Kidney (tissue), 14 donors: ENCODE data around the gene URM1. TPM values are rescaled to one million over a fixed set of nuclear protein-coding genes. Genes with fewer than 3 reads are reported as not detected.

Experiments used
- DNase-seq, 5 donors: peaks; one replicate each; pipeline ENCODE4 v3.0.0-alpha.2; 2013 to 2020
- FAIRE-seq: peaks from 2 replicates; lab custom pipeline; 2012; peaks lifted over from hg19 to GRCh38; lab: Jason Lieb, UNC
- H3K27ac ChIP-seq, 2 donors: one replicate each; pipeline ENCODE4 v1.7.0; 2013; ENCODE audit warnings: low read depth in 2 of 2, low read length in 2 of 2, inconsistent platforms in 1 of 2
- H3K27me3 ChIP-seq: one replicate; pipeline ENCODE4 v1.7.1; 2013; ENCODE audit warnings: low read length, inconsistent platforms; ENCODE audit not compliant: control insufficient read depth, insufficient read depth
- H3K36me3 ChIP-seq, 3 donors: one replicate each; pipeline versions ENCODE4 v1.7.0 to v1.7.1; 2013; ENCODE audit warnings: low read length in 3 of 3, control low read depth in 1 of 3, inconsistent platforms in 1 of 3; ENCODE audit not compliant: insufficient read depth in 3 of 3, control insufficient read depth in 2 of 3
- H3K4me1 ChIP-seq, 3 donors: one replicate each; pipeline versions ENCODE4 v1.7.0 to v1.7.1; 2013; ENCODE audit warnings: low read length in 3 of 3, inconsistent platforms in 1 of 3, low read depth in 1 of 3; ENCODE audit not compliant: control insufficient read depth in 2 of 3, insufficient read depth in 2 of 3
- H3K4me3 ChIP-seq, 3 donors: one replicate each; pipeline versions ENCODE4 v1.7.0 to v1.8.1; 2013; ENCODE audit warnings: low read length in 3 of 3, control low read depth in 1 of 3, inconsistent platforms in 1 of 3
- H3K9ac ChIP-seq, 3 donors: one replicate each; pipeline versions ENCODE4 v1.7.0 to v1.7.1; 2013; ENCODE audit warnings: low read length in 3 of 3, control low read depth in 1 of 3, inconsistent platforms in 1 of 3
- H3K9me3 ChIP-seq, 3 donors: one replicate each; pipeline versions ENCODE4 v1.7.0 to v1.7.1; 2013; ENCODE audit warnings: low read length in 3 of 3, control low read depth in 1 of 3, inconsistent platforms in 1 of 3; ENCODE audit not compliant: control insufficient read depth in 2 of 3, insufficient read depth in 1 of 3
- CTCF ChIP-seq: IDR thresholded peaks from 3 replicates; pipeline ENCODE4 v1.5.1; 2012; ENCODE audit warnings: mild to moderate bottlenecking, moderate library complexity, borderline replicate concordance; ENCODE audit not compliant: insufficient read depth; ENCODE audit errors: extremely low read depth
- intact Hi-C: fragments of 100-400 bp; cut with DNase I; formaldehyde crosslinking; loops from one replicate; pipeline ENCODE4 v1.11.1; 2022
- polyA plus RNA-seq: library from polyadenylated mRNA; stranded (reverse); fragments of 350-450 nt; fragmentation: Illumina TruSeq; extraction: RNeasy Lipid Tissue Mini Kit (QIAGEN cat#74804); gene quantifications from one replicate; pipeline ENCODE4 v1.2.3, GENCODE V29; 2014; ENCODE audit warnings: low read depth, low replicate concordance; ENCODE audit not compliant: insufficient read depth
- total RNA-seq: library from RNA; stranded (reverse); fragmentation: NEBNext Ultra II Directional; extraction: Animal tissue kit (Norgen Biotek cat#: 25700); gene quantifications from one replicate; pipeline ENCODE4 v1.2.1, GENCODE V29; 2021
- donor health status: control.
- donor health status: control.
- donor health status: control.
- donor health status: control.
- donor health status: control.
- donor health status: DM: yes; HTN: yes; CAD: no.
- donor health status: Normal renal cell carcinoma (clear cell type).

URM1 gene
- total and polyA plus RNA-seq, 2 donors from 2014 or later = 55.2 to 55.9 TPM

DNA sequence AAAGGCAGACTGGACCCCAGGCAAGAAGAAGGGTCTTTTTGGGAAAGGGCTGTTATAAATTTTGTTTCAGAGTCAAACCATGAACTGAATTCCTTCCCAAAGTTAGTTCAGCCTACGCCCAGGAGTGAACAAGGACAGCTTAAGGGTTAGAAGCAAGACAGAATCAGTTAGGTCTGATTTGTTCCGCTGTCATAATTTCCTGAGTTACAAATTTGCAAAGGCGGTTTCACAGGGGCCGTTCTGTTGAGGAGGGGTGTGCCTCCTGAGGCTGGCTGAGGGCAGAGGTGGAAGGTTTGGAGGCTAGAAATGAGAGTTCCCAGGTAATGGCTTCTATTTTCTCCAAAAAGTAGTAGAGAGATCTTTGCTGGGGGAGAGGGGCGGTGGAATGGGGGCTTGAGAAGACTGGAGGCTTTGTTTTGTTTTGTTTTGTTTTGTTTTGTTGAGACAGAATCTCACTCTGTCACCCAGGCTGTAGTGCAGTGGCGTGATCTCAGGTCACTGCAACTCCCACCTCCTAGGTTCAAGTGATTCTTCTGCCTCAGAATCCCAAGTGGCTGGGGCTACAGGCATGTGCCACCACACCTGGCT lies 45.4 kb downstream of the URM1 start:
- Histone ChIP-seq H3K27me3 (peaks cover 2% of the 10 kb centered on the region), H3K9me3 (no peaks in the 10 kb centered on the region), H3K9ac (no peak overlapping the region), H3K4me3 (no peak overlapping the region), H3K36me3 (no peaks in the 10 kb centered on the region), H3K27ac (no peak overlapping the region), H3K4me1 (peaks cover 0 to 12% (median 0%) of the 10 kb centered on the region in 3 donors)
- intact Hi-C loops = no loop called here
- DNase-seq = no peak
- no peak for FAIRE-seq
- no peak for TF ChIP-seq CTCF

DNA sequence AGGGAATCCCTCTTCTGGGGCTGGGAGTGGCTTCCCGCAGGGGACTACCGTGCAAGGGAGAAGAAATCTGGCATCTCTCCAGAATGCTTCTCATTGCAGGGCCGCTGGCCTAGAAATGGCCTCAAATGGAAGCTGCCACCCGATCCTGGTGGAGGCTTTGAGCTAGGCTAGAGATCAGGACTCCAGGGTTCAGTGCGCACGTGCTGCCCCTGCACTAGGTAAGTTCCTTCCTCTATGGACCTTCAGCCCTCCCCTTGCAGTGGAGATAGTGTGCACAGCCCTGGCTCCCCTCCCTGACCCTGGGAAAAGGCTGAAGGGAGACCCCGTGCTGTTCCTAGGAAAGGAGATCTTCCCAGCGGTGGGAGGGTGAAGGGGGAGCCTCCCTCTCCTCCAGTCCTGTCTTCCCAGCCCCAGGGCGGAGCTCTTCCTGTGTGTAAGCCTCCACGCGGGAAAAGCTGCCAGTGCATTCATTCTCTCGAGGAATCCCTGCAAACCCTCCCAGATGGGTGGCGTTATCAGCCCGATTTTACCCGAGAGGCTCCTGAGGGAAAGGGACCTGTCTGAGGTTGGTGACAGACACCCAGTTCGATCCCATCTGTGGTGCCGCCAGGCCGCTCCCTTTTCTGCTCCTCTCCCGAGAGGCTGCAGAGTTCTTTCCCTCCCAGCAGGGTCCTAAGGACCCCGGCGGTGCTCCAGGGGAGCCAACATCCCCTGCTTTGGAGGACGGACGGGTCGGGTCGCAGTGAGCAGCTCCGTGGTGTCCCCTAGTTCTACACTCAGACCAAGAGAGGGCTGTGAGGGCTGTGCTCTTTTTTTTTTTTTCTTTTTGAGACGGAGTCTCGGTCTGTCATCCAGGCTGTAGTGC lies 48.1 kb downstream of the URM1 start:
- FAIRE-seq (no peak), DNase-seq (peak in 1 of 5 donors; percentile 47)
- TF ChIP-seq CTCF = no peak
- Histone ChIP-seq H3K9me3 (no peaks in the 10 kb centered on the region), H3K4me3 (no peak overlapping the region), H3K4me1 (peaks cover 0 to 12% (median 0%) of the 10 kb centered on the region in 3 donors), H3K27me3 (peaks cover 2% of the 10 kb centered on the region), H3K36me3 (no peaks in the 10 kb centered on the region), H3K27ac (no peak overlapping the region), H3K9ac (no peak overlapping the region)
- intact Hi-C loops = no loop called here

GRCh38 chr9:128420060-128420650 lies 49.0 kb downstream of the URM1 start:
- intact Hi-C loops = no loop called here
- Histone ChIP-seq H3K9me3 (no peaks in the 10 kb centered on the region), H3K36me3 (no peaks in the 10 kb centered on the region), H3K9ac (peak overlapping the region in 2 of 3 donors; percentile 12 to 22), H3K4me1 (peaks cover 0 to 12% (median 0%) of the 10 kb centered on the region in 3 donors), H3K27me3 (peaks cover 2% of the 10 kb centered on the region), H3K27ac (peak overlapping the region in 1 of 2 donors; percentile 51), H3K4me3 (peak overlapping the region in 2 of 3 donors; percentile 26 to 70)
- DNase-seq (peak; percentile 77 to 92 (median 89)), FAIRE-seq (no peak)
- peak; percentile 59 for TF ChIP-seq CTCF
